ENCODE data around the gene THBS2.
"Not testable (repeated sequence)": the region's sequence is repeated elsewhere in the genome, so short reads cannot be mapped to it uniquely, and the experiment has no call there.

The THBS2 gene

DNA sequence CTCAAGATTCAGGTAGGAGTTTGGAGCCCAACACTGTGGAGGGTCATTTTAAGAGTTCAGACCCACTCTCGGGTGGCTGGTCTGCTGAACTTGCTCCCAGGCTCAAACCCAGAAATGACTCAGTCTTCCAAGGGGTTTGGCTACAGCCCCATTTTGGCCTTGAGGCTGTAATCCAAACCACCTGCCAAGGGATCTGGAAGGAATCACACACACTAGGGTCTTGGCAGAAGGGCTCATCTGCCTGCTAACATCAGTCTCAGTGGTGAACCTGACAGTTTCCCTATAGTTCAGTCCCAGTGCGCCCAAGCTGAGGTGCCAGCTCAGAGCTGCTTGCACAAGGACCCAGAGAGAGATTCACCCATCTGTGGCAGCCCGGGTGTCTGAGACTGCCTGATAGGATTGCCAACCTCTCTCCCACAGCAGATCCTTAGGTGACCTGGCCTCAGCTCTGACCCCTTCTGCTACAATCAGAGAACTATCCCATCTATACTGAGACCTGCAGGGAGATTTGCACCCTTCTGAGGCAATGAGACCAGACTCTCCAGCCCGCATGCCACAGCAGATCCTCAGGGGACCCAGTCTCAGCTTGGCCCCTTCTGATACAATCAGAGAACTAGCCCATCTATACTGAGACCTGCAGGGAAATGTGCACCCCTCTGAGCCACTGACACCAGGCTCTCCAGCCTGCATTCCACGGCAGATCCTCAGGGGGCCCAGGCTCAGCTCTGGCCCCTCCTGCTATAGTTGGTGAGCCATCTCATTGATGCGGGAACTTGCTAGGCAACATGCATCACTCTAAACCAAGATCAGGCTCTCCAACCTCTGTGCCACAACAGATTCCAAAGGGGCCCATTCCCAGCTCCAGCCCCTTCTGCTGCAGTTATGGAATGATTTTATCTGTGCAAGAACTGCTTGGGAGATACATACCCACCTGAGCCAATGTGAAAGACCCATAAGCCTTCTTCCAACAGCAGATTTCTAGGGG, 48.2 kb downstream of the THBS2 start:
- no peak for DNase-seq

DNA sequence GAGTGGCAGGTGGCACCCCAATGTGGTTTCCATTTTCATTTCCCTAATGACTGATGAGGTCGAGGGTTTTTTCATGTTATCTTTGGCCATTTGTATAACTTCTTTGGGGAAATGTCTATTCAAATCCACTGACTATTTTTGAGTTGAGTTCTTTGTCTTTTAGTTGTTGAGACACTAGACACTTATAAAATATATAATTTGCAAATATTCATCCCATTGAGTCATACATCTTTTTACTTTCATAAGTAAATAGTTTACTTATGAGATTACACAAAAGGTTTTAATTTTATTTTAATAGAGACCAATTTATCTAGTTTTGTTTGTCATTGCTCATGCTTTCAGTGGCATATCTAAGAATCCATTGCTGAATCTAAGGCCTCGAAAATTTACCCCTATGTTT, 49.5 kb downstream of the THBS2 start:
- no peak for DNase-seq

- no peak for DNase-seq
Observed at GRCh38 chr6:169201985-169202384, 51.7 kb downstream of the THBS2 start.

- no peak for DNase-seq
Observed at GRCh38 chr6:169200893-169201514, 52.6 kb downstream of the THBS2 start.

GRCh38 chr6:169199625-169200335, 53.9 kb downstream of the THBS2 start:
- no peak for DNase-seq

GRCh38 chr6:169198885-169199284, 54.8 kb downstream of the THBS2 start:
- DNase-seq: no peak

DNA sequence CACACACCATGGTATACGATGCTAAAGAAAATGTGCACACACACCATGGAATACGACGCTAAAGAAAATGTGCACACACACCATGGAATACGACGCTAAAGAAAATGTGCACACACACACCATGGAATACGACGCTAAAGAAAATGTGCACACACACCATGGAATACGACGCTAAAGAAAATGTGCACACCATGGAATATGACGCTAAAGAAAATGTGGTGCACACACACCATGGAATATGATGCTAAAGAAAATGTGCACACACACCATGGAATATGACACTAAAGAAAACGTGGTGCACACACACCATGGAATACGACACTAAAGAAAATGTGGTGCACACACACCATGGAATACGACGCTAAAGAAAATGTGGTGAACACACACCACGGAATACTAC, 55.7 kb downstream of the THBS2 start:
- DNase-seq: not testable (repeated sequence)

- not testable (repeated sequence) for DNase-seq
Observed at GRCh38 chr6:169196279-169196678, 57.4 kb downstream of the THBS2 start.

- no peak for DNase-seq
Observed at GRCh38 chr6:169194737-169195136, 58.9 kb downstream of the THBS2 start.

DNA sequence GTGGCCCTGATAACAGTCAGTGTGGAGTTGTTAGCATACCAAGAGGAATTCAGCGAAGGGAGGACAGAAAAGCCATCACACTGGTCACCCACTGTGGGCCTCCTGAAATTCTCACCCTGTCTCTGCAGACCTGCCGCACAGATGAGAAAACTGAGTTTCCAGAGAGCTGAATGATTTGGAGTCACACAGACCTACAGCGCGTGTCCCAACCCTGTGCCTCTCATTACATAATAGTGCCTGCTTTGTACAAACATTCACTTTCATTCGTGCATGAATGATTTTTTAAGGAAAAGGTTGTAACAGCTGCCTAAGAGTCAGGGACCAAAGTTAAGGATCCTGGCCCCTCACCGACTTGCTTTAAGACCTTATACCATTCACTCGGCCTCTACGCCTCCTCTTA, 62.7 kb downstream of the THBS2 start:
- no peak for DNase-seq

GRCh38 chr6:169190144-169190584, 63.5 kb downstream of the THBS2 start:
- DNase-seq: no peak

GRCh38 chr6:169189686-169190085, 64.0 kb downstream of the THBS2 start:
- no peak for DNase-seq

GRCh38 chr6:169189182-169189581, 64.5 kb downstream of the THBS2 start:
- no peak for DNase-seq

- no peak for DNase-seq
Observed at GRCh38 chr6:169188475-169188874, 65.2 kb downstream of the THBS2 start.

- DNase-seq: no peak
Observed at GRCh38 chr6:169188051-169188470, 65.6 kb downstream of the THBS2 start.

- no peak for DNase-seq
Observed at GRCh38 chr6:169186496-169187169, 67.0 kb downstream of the THBS2 start.

- no peak for DNase-seq
Observed at GRCh38 chr6:169185692-169186485, 67.8 kb downstream of the THBS2 start.

- DNase-seq: no peak
Observed at GRCh38 chr6:169185011-169185521, 68.6 kb downstream of the THBS2 start.

GRCh38 chr6:169184419-169184818, 69.2 kb downstream of the THBS2 start:
- no peak for DNase-seq

GRCh38 chr6:169183233-169183632, 70.4 kb downstream of the THBS2 start:
- no peak for DNase-seq

- DNase-seq: not testable (repeated sequence)
Observed at GRCh38 chr6:169179831-169180230, 73.8 kb downstream of the THBS2 start.

All from effector CD8-positive, alpha-beta T cell (primary cell).